ENCODE results near the gene CCSER2.

DNA sequence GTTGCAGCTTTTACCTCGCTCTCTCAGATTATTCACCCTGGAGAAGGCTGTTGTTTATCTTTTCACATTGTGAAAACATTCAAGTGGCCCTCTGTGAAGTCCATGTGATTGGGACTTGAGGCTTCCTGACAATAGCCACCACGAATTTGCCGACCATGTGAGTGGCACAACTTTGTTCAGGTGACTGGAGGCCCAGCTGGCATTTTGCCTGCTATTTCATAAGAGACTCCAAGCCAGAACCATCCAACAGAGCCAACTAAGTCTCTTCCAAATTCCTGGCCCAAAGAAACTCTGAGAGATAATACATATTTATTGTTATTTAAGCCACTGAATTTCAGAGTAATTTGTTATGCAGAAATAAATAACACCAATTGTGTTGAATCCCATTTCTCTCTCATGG lies 38.2 kb upstream of the CCSER2 start:
- TF ChIP-seq, protein P1, sequence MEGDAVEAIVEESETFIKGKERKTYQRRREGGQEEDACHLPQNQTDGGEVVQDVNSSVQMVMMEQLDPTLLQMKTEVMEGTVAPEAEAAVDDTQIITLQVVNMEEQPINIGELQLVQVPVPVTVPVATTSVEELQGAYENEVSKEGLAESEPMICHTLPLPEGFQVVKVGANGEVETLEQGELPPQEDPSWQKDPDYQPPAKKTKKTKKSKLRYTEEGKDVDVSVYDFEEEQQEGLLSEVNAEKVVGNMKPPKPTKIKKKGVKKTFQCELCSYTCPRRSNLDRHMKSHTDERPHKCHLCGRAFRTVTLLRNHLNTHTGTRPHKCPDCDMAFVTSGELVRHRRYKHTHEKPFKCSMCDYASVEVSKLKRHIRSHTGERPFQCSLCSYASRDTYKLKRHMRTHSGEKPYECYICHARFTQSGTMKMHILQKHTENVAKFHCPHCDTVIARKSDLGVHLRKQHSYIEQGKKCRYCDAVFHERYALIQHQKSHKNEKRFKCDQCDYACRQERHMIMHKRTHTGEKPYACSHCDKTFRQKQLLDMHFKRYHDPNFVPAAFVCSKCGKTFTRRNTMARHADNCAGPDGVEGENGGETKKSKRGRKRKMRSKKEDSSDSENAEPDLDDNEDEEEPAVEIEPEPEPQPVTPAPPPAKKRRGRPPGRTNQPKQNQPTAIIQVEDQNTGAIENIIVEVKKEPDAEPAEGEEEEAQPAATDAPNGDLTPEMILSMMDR (conservative IDR thresholded peaks at IDR 0.05; ENCODE audit: low read length), result no peak
- no peak for TF ChIP-seq EZH2phosphoT487 (IDR thresholded peaks at IDR 0.05; ENCODE audit: borderline replicate concordance)

Data from Loucy (cell line).